OCI-LY1 (cell line): ENCODE data around the gene PCDHA2.
A peak's percentile ranks its signal among the peaks of the same experiment; 100 is the strongest.
"Not testable (repeated sequence)": the region's sequence is repeated elsewhere in the genome, so short reads cannot be mapped to it uniquely, and the experiment has no call there.

Experiments
- H2AFZ ChIP-seq: fragments of 200-600 bp; sonication (generic), shearing (Covaris generic); 2 replicates; pipeline ENCODE4 v1.6.0; 2014; ENCODE audit warnings: antibody characterized with exemption, mild to moderate bottlenecking, low read length
- H3F3A ChIP-seq: fragments of 200-600 bp; sonication (generic), shearing (Covaris generic); 2 replicates; pipeline ENCODE4 v1.6.0; 2014; ENCODE audit warnings: mild to moderate bottlenecking, antibody characterized with exemption, low read length, moderate library complexity; ENCODE audit not compliant: insufficient read depth
- H3K27ac ChIP-seq: fragments of 200-600 bp; sonication (generic); 2 replicates; pipeline ENCODE4 v1.5.1; 2014; ENCODE audit warnings: low read length, mixed run types, mild to moderate bottlenecking, low read depth; ENCODE audit not compliant: poor library complexity, severe bottlenecking
- H3K27me3 ChIP-seq: fragments of 200-600 bp; sonication (generic); 2 replicates; pipeline ENCODE4 v1.6.0; 2014; ENCODE audit warnings: antibody characterized with exemption, mild to moderate bottlenecking, low read length, moderate library complexity; ENCODE audit not compliant: insufficient read depth
- H3K36me3 ChIP-seq: fragments of 200-600 bp; sonication (generic); 2 replicates; pipeline ENCODE4 v1.6.1; 2014; ENCODE audit warnings: mild to moderate bottlenecking, antibody characterized with exemption, low read length, moderate library complexity, mixed read lengths; ENCODE audit not compliant: insufficient read depth
- H3K4me1 ChIP-seq: fragments of 200-600 bp; sonication (generic); 2 replicates; pipeline ENCODE4 v1.5.1; 2014; ENCODE audit warnings: mild to moderate bottlenecking, low read length, moderate library complexity; ENCODE audit not compliant: insufficient read depth, severe bottlenecking
- H3K4me2 ChIP-seq: fragments of 200-600 bp; sonication (generic), shearing (Covaris generic); 2 replicates; pipeline ENCODE4 v1.6.1; 2014; ENCODE audit warnings: low read length
- H3K4me3 ChIP-seq: fragments of 200-600 bp; sonication (generic); 2 replicates; pipeline ENCODE4 v1.5.1; 2014; ENCODE audit warnings: low read length, low read depth, mild to moderate bottlenecking, mixed read lengths; ENCODE audit not compliant: poor library complexity, severe bottlenecking
- H3K79me2 ChIP-seq: fragments of 200-600 bp; shearing (Covaris generic); 2 replicates; pipeline ENCODE4 v1.6.1; 2016; ENCODE audit warnings: mixed run types, low read length, mixed read lengths; ENCODE audit not compliant: insufficient read depth
- H3K9ac ChIP-seq: fragments of 200-600 bp; sonication (generic), shearing (Covaris generic); 2 replicates; pipeline ENCODE4 v1.6.1; 2014; ENCODE audit warnings: mild to moderate bottlenecking, low read length, mixed read lengths
- H3K9me2 ChIP-seq: fragments of 200-600 bp; sonication (generic), shearing (Covaris generic); 2 replicates; pipeline ENCODE4 v1.6.1; 2014; ENCODE audit warnings: low read depth, mild to moderate bottlenecking, low read length, mixed read lengths
- H3K9me3 ChIP-seq: fragments of 200-600 bp; shearing (Covaris generic); 2 replicates; pipeline ENCODE4 v1.6.1; 2014; ENCODE audit warnings: low read length, mixed read lengths
- H4K20me1 ChIP-seq: fragments of 200-600 bp; sonication (generic), shearing (Covaris generic); 2 replicates; pipeline ENCODE4 v1.6.0; 2016; ENCODE audit warnings: mild to moderate bottlenecking, low read length; ENCODE audit not compliant: insufficient read depth
- EZH2 ChIP-seq: fragments of 200-600 bp; sonication (generic), shearing (Covaris generic); IDR thresholded peaks from 2 replicates; pipeline ENCODE4 v1.8.0; 2017; ENCODE audit warnings: borderline replicate concordance, mixed run types, mild to moderate bottlenecking, antibody characterized with exemption, low read length, moderate library complexity, mixed read lengths
- TF ChIP-seq, protein P1 (sequence below): fragments of 200-600 bp; sonication (generic), shearing (Covaris generic); IDR thresholded peaks from 2 replicates; pipeline ENCODE4 v1.5.1; 2017; ENCODE audit warnings: mild to moderate bottlenecking, antibody characterized with exemption, low read length, moderate library complexity, mixed read lengths

PCDHA2 gene

DNA sequence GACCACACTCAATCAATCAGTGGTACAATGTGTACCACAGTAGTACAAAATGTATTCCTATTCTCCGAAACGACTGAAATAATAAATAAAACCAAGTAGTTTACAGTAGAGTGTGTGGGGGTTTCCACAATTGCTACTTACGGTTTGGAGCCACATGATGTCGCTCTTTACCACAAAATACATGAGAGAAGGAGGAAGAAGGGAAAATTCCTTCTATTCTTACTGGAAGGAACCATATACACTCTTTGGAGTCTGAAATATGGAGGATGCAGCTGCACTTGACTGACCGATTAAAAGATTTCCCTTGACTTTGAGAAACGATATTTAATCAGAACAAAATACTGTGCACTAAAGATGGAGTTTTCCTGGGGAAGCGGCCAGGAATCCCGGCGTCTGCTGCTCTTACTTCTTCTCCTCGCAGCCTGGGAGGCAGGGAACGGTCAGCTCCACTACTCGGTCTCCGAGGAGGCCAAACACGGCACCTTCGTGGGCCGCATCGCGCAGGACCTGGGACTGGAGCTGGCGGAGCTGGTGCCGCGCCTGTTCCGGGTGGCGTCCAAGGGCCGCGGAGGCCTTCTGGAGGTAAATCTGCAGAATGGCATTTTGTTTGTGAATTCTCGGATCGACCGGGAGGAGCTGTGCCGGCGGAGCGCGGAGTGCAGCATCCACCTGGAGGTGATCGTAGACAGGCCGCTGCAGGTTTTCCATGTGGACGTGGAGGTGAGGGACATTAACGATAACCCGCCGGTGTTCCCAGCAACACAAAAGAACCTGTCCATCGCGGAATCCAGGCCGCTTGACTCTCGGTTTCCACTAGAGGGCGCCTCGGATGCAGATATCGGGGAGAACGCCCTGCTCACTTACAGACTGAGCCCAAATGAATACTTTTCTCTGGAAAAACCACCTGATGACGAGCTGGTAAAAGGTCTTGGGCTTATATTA is 12.5 kb downstream of the PCDHA2 start, which contains the start of gene PCDHA4:
Gene PCDHA4 (plus strand): TSS at position 235 of the 942 bp plus-strand sequence.
- Histone ChIP-seq H3K9me2 (no peaks in the 10 kb centered on the region), H3K79me2 (no peaks in the 10 kb centered on the region), H3F3A (no peaks in the 10 kb centered on the region), H3K4me2 (no peak within 1 kb of the TSS), H4K20me1 (no peaks in the 10 kb centered on the region), H2AFZ (no peak within 1 kb of the TSS), H3K9ac (no peak within 1 kb of the TSS), H3K27me3 (no peaks in the 10 kb centered on the region), H3K27ac (no peak within 1 kb of the TSS), H3K9me3 (no peaks in the 10 kb centered on the region), H3K4me1 (no peaks in the 10 kb centered on the region), H3K36me3 (no peaks in the 10 kb centered on the region), H3K4me3 (no peak within 1 kb of the TSS)
- no peak for TF ChIP-seq EZH2
- TF ChIP-seq, protein P1, sequence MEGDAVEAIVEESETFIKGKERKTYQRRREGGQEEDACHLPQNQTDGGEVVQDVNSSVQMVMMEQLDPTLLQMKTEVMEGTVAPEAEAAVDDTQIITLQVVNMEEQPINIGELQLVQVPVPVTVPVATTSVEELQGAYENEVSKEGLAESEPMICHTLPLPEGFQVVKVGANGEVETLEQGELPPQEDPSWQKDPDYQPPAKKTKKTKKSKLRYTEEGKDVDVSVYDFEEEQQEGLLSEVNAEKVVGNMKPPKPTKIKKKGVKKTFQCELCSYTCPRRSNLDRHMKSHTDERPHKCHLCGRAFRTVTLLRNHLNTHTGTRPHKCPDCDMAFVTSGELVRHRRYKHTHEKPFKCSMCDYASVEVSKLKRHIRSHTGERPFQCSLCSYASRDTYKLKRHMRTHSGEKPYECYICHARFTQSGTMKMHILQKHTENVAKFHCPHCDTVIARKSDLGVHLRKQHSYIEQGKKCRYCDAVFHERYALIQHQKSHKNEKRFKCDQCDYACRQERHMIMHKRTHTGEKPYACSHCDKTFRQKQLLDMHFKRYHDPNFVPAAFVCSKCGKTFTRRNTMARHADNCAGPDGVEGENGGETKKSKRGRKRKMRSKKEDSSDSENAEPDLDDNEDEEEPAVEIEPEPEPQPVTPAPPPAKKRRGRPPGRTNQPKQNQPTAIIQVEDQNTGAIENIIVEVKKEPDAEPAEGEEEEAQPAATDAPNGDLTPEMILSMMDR: peak; percentile 27; the same call in 1 of the 2 replicates

DNA sequence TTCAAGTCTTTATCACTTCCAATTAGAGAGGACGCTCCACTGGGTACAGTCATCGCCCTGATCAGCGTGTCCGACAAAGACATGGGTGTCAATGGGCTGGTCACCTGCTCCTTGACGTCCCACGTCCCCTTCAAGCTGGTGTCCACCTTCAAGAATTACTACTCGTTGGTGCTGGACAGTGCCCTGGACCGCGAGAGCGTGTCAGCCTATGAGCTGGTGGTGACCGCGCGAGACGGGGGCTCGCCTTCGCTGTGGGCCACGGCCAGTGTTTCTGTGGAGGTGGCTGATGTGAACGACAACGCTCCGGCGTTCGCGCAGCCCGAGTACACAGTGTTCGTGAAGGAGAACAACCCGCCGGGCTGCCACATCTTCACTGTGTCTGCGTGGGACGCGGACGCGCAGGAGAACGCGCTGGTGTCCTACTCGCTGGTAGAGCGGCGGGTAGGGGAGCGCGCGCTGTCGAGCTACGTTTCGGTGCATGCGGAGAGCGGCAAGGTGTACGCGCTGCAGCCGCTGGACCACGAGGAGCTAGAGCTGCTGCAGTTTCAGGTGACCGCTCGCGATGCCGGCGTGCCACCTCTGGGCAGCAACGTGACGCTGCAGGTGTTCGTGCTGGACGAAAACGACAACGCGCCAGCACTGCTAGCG is 13.7 kb downstream of the PCDHA2 start:
- H3K79me2 ChIP-seq, H4K20me1 ChIP-seq, H3F3A ChIP-seq, H2AFZ ChIP-seq, H3K4me3 ChIP-seq, H3K9me2 ChIP-seq, H3K9ac ChIP-seq, H3K36me3 ChIP-seq, H3K27ac ChIP-seq, H3K4me1 ChIP-seq, H3K9me3 ChIP-seq, H3K4me2 ChIP-seq, H3K27me3 ChIP-seq: not testable (repeated sequence)

DNA sequence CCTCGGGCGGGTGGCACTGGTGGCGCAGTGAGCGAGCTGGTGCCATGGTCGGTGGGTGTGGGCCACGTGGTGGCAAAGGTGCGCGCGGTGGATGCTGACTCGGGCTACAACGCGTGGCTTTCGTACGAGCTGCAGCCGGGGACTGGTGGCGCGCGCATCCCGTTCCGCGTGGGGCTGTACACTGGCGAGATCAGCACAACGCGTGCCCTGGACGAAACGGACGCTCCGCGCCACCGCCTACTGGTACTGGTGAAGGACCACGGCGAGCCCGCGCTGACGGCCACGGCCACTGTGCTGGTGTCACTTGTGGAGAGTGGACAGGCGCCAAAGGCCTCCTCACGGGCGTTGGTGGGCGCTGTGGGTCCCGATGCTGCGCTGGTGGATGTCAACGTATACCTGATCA is 14.2 kb downstream of the PCDHA2 start:
- no peaks in the 10 kb centered on the region for H3K9me2 ChIP-seq
- H3K36me3 ChIP-seq: no peaks in the 10 kb centered on the region
- H3K4me2 ChIP-seq: no peak overlapping the region
- no peaks in the 10 kb centered on the region for H3K27me3 ChIP-seq
- H3K4me1 ChIP-seq: no peaks in the 10 kb centered on the region
- no peaks in the 10 kb centered on the region for H4K20me1 ChIP-seq
- TF ChIP-seq EZH2: no peak
- TF ChIP-seq, protein P1: no peak
- H2AFZ ChIP-seq: no peak overlapping the region
- no peak overlapping the region for H3K4me3 ChIP-seq
- H3K27ac ChIP-seq: no peak overlapping the region
- H3K79me2 ChIP-seq: no peaks in the 10 kb centered on the region
- no peaks in the 10 kb centered on the region for H3F3A ChIP-seq
- H3K9ac ChIP-seq: no peak overlapping the region
- H3K9me3 ChIP-seq: no peaks in the 10 kb centered on the region
